Measurements from ENCODE around the gene TRIM17. TPM values are rescaled to one million over a fixed set of nuclear protein-coding genes. Genes with fewer than 3 reads are reported as not detected.

The TRIM17 gene
- total and polyA plus RNA-seq, 2 of the 8 experiments (the other 6 are each of a cell fraction or from before 2014, with no cell fraction given) = 1.1 to 2.2 TPM

DNA sequence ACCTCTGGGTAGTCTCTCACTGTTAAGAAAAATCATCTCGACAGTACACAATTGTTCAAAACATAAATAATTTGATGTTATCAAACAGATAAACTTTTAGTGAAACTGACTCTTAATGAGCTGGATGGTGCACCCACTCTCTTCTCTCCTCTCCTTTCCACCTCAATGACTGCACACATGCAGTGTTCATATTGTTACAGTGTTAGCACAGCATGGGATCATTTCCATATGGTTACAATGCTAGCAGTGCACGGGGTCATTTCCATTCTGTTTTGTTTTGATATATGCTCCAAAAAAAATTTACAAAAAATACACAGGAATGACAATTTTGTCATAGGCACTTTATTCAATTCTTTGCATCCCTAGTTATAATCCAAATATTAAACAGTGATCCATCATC, 44.2 kb upstream of the TRIM17 start (continued):
- TF ChIP-seq KDM5A (IDR thresholded peaks at IDR 0.05; ENCODE audit: low read length) (no peak), BACH1 (IDR thresholded peaks at IDR 0.05; ENCODE audit: low read length) (no peak), ATF3 (IDR thresholded peaks at IDR 0.05; ENCODE audit: insufficient read depth, low read depth, low read length) (no peak), RXRA (IDR thresholded peaks at IDR 0.05; ENCODE audit: insufficient read depth, low read depth, low read length) (no peak), CHD1 (IDR thresholded peaks at IDR 0.05; ENCODE audit: low read depth, low read length) (no peak), GTF2F1 (IDR thresholded peaks at IDR 0.05; ENCODE audit: borderline replicate concordance, low read depth, low read length) (no peak), CTBP2 (IDR thresholded peaks at IDR 0.05; ENCODE audit: borderline replicate concordance, insufficient read depth, insufficient read length, low read length) (no peak), JUN (IDR thresholded peaks at IDR 0.05; ENCODE audit: low read depth, low read length) (no peak)
